NOMO-1 (cell line): ENCODE results near the gene PNPLA6.

Source experiments
- DNase-seq, 2 experiments: peaks; one replicate each; lab custom pipeline; 2025; ENCODE audit not compliant: unreplicated experiment in 2 of 2; lab: John Stamatoyannopoulos, UW

PNPLA6 gene

GRCh38 chr19:7535047-7535997 is at the start of gene PNPLA6:
Gene PNPLA6 (plus strand): TSS chr19:7535717. CDS start chr19:7535789, 72 bp downstream.
- DNase-seq: peak; percentile 79 to 92

- DNase-seq: no peak
These were observed 48.6 kb upstream of the PNPLA6 start for GRCh38 chr19:7486923-7487322.

- DNase-seq: peak; percentile 60 to 84
These were observed 46.7 kb upstream of the PNPLA6 start, which contains the start of gene PEX11G for GRCh38 chr19:7488736-7489353. Gene PEX11G (minus strand): TSS chr19:7489035. CDS start chr19:7489010, 25 bp downstream.

- no peak for DNase-seq
These were observed 45.9 kb upstream of the PNPLA6 start for GRCh38 chr19:7489609-7490044.

- peak; percentile 95 to 98 for DNase-seq
These were observed 43.4 kb upstream of the PNPLA6 start for GRCh38 chr19:7492142-7492541.

GRCh38 chr19:7492558-7492957 is 43.0 kb upstream of the PNPLA6 start:
- DNase-seq: peak in 1 of 2 experiments; percentile 52

- no peak for DNase-seq
These were observed 41.0 kb upstream of the PNPLA6 start for GRCh38 chr19:7494416-7495098.

- no peak for DNase-seq
These were observed 38.2 kb upstream of the PNPLA6 start for GRCh38 chr19:7497292-7497691.

- DNase-seq: peak; percentile 44 to 75
These were observed 34.6 kb upstream of the PNPLA6 start for GRCh38 chr19:7500811-7501450.

- DNase-seq: no peak
These were observed 33.0 kb upstream of the PNPLA6 start for GRCh38 chr19:7502552-7502951.

- no peak for DNase-seq
These were observed 30.8 kb upstream of the PNPLA6 start for GRCh38 chr19:7504684-7505083.

GRCh38 chr19:7505288-7505681 is 30.2 kb upstream of the PNPLA6 start:
- DNase-seq: no peak

GRCh38 chr19:7505682-7506384 is 29.7 kb upstream of the PNPLA6 start:
- DNase-seq: no peak

GRCh38 chr19:7506385-7507328 is 28.9 kb upstream of the PNPLA6 start:
- peak; percentile 66 for DNase-seq

GRCh38 chr19:7507884-7508283 is 27.6 kb upstream of the PNPLA6 start:
- DNase-seq: peak in 1 of 2 experiments; percentile 18

- peak in 1 of 2 experiments; percentile 15 for DNase-seq
These were observed 25.9 kb upstream of the PNPLA6 start for GRCh38 chr19:7509625-7510024.

GRCh38 chr19:7512400-7512851 is 23.1 kb upstream of the PNPLA6 start:
- no peak for DNase-seq

- DNase-seq: no peak
These were observed 21.5 kb upstream of the PNPLA6 start for GRCh38 chr19:7513809-7514642.
